Neural cell (in vitro differentiated cells): Measurements from ENCODE around the gene UTS2. TPM values are rescaled to one million over a fixed set of nuclear protein-coding genes. Genes with fewer than 3 reads are reported as not detected.

Experiments
- H2AFZ ChIP-seq: fragments of 200-600, 300-800 bp; sonication (generic), shearing (Covaris generic); 2 replicates; pipeline ENCODE4 v1.6.0; 2014; ENCODE audit warnings: low read depth, mild to moderate bottlenecking, antibody characterized with exemption, low read length, moderate library complexity
- H3F3A ChIP-seq: fragments of 200-600 bp; shearing (Covaris generic); 2 replicates; pipeline ENCODE4 v1.6.1; 2016; ENCODE audit warnings: mild to moderate bottlenecking, moderate library complexity, mixed read lengths, antibody characterized with exemption, low read length; ENCODE audit not compliant: insufficient read depth, poor library complexity, severe bottlenecking
- H3K27ac ChIP-seq: fragments of 200-600, 300-800 bp; sonication (generic), shearing (Covaris generic); 2 replicates; pipeline ENCODE4 v1.5.1; 2014; ENCODE audit warnings: mild to moderate bottlenecking, low read length, moderate library complexity
- H3K27me3 ChIP-seq: fragments of 300-800, 200-600 bp; sonication (generic), shearing (Covaris generic); 2 replicates; pipeline ENCODE4 v1.6.0; 2014; ENCODE audit warnings: mild to moderate bottlenecking, low read depth, low read length, moderate library complexity; ENCODE audit not compliant: insufficient read depth
- H3K36me3 ChIP-seq: fragments of 300-800, 200-600 bp; sonication (generic), shearing (Covaris generic); 2 replicates; pipeline ENCODE4 v1.5.1; 2014; ENCODE audit warnings: mild to moderate bottlenecking, antibody characterized with exemption, low read length, moderate library complexity; ENCODE audit not compliant: insufficient read depth
- H3K4me2 ChIP-seq: fragments of 300-800, 200-600 bp; sonication (generic), shearing (Covaris generic); 2 replicates; pipeline ENCODE4 v1.6.0; 2014; ENCODE audit warnings: mild to moderate bottlenecking, low read length
- H3K4me3 ChIP-seq: fragments of 300-800, 200-600 bp; sonication (generic), shearing (Covaris generic); 2 replicates; pipeline ENCODE4 v1.5.1; 2014; ENCODE audit warnings: mild to moderate bottlenecking, low read length, moderate library complexity
- H3K79me2 ChIP-seq: fragments of 200-600 bp; shearing (Covaris generic); replicated peaks from 2 replicates; pipeline ENCODE4 v1.6.0; 2014; ENCODE audit warnings: mild to moderate bottlenecking, low read length, moderate library complexity; ENCODE audit not compliant: insufficient read depth
- H3K9ac ChIP-seq: fragments of 300-800, 200-600 bp; sonication (generic), shearing (Covaris generic); 2 replicates; pipeline ENCODE4 v1.6.1; 2016; ENCODE audit warnings: mild to moderate bottlenecking, low read length, mixed read lengths
- H3K9me2 ChIP-seq: fragments of 200-600 bp; shearing (Covaris generic); 2 replicates; pipeline ENCODE4 v1.6.1; 2016; ENCODE audit warnings: mild to moderate bottlenecking, low read length, mixed read lengths; ENCODE audit not compliant: insufficient read depth
- H3K9me3 ChIP-seq: fragments of 200-600, 300-800 bp; sonication (generic), shearing (Covaris generic); 2 replicates; pipeline ENCODE4 v1.6.1; 2016; ENCODE audit warnings: mild to moderate bottlenecking, mixed run types, low read length, moderate library complexity, mixed read lengths
- H4K20me1 ChIP-seq: fragments of 200-600 bp; shearing (Covaris generic); 2 replicates; pipeline ENCODE4 v1.6.1; 2016; ENCODE audit warnings: mild to moderate bottlenecking, mixed run types; ENCODE audit not compliant: insufficient read depth
- EP300 ChIP-seq: fragments of 450-650 bp; conservative IDR thresholded peaks from 2 replicates; pipeline ENCODE4 v1.6.1; 2014; ENCODE audit warnings: antibody characterized with exemption, mild to moderate bottlenecking, moderate library complexity; ENCODE audit not compliant: poor library complexity, severe bottlenecking
- EZH2 ChIP-seq: fragments of 200-600, 300-800 bp; shearing (Covaris generic), sonication (generic); IDR thresholded peaks from 2 replicates; pipeline ENCODE4 v1.6.1; 2014; ENCODE audit warnings: antibody characterized with exemption, low read length, borderline replicate concordance, mild to moderate bottlenecking; ENCODE audit not compliant: insufficient read depth, poor library complexity, severe bottlenecking
- MXI1 ChIP-seq: fragments of 450-650 bp; conservative IDR thresholded peaks from 2 replicates; pipeline ENCODE4 v1.6.1; 2014; ENCODE audit warnings: antibody characterized with exemption, mild to moderate bottlenecking; ENCODE audit not compliant: poor library complexity, severe bottlenecking
- POLR2AphosphoS5 ChIP-seq: IDR thresholded peaks from 2 replicates; pipeline ENCODE4 v1.6.1; 2012
- RAD21 ChIP-seq: fragments of 450-650 bp; conservative IDR thresholded peaks from 2 replicates; pipeline ENCODE4 v1.6.1; 2014; ENCODE audit warnings: antibody characterized with exemption, mild to moderate bottlenecking, moderate library complexity
- SMC3 ChIP-seq: fragments of 450-650 bp; conservative IDR thresholded peaks from 2 replicates; pipeline ENCODE4 v1.6.1; 2014; ENCODE audit warnings: antibody characterized with exemption, mild to moderate bottlenecking, moderate library complexity; ENCODE audit not compliant: poor library complexity
- TAF1 ChIP-seq: IDR thresholded peaks from 2 replicates; pipeline ENCODE4 v1.6.1; 2012; ENCODE audit warnings: low read depth
- polyA plus RNA-seq: library from polyadenylated mRNA; depleted of rRNA; stranded (reverse); fragments of >200 nt; gene quantifications from 2 replicates; pipeline ENCODE4 v1.2.3, GENCODE V29; 2014
- TF ChIP-seq, protein P1 (sequence below): IDR thresholded peaks from 2 replicates; pipeline ENCODE4 v1.6.1; 2012; ENCODE audit warnings: borderline replicate concordance
- TF ChIP-seq, protein P2 (sequence below): fragments of 450-650 bp; IDR thresholded peaks from 2 replicates; pipeline ENCODE4 v1.5.1; 2014; ENCODE audit warnings: antibody characterized with exemption, mild to moderate bottlenecking, moderate library complexity; ENCODE audit not compliant: poor library complexity, severe bottlenecking

UTS2 gene
- polyA plus RNA-seq, 1 donor from 2014 or later, result 2.4 TPM

DNA sequence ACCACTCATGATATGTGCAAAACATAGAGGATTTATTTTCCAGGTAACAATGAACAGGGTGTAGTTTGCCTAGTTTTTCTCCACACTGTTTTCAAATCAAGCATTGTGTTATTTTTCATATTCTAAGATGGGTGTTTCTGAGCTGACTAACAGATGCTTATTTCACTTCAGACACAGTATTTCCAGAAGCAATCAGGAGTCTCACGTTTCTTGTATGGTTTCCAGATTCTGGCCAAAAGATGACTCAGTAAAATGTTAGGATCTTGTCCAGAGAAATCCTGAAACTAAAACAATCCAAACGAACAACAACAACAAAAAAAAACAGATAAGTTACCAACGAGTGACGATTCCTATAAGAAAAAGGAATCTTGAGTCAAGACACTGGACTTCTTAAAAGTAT, 5.3 kb downstream of the UTS2 start:
- Histone ChIP-seq H3F3A (no peaks in the 10 kb centered on the region), H2AFZ (no peak overlapping the region), H4K20me1 (no peaks in the 10 kb centered on the region), H3K27me3 (no peaks in the 10 kb centered on the region), H3K4me2 (no peak overlapping the region), H3K79me2 (no peaks in the 10 kb centered on the region), H3K27ac (no peak overlapping the region), H3K9me3 (no peaks in the 10 kb centered on the region), H3K4me3 (no peak overlapping the region), H3K9me2 (no peaks in the 10 kb centered on the region), H3K36me3 (no peaks in the 10 kb centered on the region), H3K9ac (no peak overlapping the region)
- TF ChIP-seq TAF1, result no peak

- Histone ChIP-seq H4K20me1 (no peaks in the 10 kb centered on the region), H3K9me2 (no peaks in the 10 kb centered on the region), H3K27me3 (no peaks in the 10 kb centered on the region), H3K27ac (no peak overlapping the region), H3K4me3 (no peak overlapping the region), H3K9me3 (no peaks in the 10 kb centered on the region), H3K4me2 (no peak overlapping the region), H3K36me3 (no peaks in the 10 kb centered on the region), H2AFZ (no peak overlapping the region), H3F3A (no peaks in the 10 kb centered on the region), H3K9ac (no peak overlapping the region), H3K79me2 (no peaks in the 10 kb centered on the region)
- TF ChIP-seq, protein P1, sequence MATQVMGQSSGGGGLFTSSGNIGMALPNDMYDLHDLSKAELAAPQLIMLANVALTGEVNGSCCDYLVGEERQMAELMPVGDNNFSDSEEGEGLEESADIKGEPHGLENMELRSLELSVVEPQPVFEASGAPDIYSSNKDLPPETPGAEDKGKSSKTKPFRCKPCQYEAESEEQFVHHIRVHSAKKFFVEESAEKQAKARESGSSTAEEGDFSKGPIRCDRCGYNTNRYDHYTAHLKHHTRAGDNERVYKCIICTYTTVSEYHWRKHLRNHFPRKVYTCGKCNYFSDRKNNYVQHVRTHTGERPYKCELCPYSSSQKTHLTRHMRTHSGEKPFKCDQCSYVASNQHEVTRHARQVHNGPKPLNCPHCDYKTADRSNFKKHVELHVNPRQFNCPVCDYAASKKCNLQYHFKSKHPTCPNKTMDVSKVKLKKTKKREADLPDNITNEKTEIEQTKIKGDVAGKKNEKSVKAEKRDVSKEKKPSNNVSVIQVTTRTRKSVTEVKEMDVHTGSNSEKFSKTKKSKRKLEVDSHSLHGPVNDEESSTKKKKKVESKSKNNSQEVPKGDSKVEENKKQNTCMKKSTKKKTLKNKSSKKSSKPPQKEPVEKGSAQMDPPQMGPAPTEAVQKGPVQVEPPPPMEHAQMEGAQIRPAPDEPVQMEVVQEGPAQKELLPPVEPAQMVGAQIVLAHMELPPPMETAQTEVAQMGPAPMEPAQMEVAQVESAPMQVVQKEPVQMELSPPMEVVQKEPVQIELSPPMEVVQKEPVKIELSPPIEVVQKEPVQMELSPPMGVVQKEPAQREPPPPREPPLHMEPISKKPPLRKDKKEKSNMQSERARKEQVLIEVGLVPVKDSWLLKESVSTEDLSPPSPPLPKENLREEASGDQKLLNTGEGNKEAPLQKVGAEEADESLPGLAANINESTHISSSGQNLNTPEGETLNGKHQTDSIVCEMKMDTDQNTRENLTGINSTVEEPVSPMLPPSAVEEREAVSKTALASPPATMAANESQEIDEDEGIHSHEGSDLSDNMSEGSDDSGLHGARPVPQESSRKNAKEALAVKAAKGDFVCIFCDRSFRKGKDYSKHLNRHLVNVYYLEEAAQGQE, result no peak
- TF ChIP-seq RAD21, result no peak
- TF ChIP-seq EZH2, result no peak
- TF ChIP-seq, protein P2, sequence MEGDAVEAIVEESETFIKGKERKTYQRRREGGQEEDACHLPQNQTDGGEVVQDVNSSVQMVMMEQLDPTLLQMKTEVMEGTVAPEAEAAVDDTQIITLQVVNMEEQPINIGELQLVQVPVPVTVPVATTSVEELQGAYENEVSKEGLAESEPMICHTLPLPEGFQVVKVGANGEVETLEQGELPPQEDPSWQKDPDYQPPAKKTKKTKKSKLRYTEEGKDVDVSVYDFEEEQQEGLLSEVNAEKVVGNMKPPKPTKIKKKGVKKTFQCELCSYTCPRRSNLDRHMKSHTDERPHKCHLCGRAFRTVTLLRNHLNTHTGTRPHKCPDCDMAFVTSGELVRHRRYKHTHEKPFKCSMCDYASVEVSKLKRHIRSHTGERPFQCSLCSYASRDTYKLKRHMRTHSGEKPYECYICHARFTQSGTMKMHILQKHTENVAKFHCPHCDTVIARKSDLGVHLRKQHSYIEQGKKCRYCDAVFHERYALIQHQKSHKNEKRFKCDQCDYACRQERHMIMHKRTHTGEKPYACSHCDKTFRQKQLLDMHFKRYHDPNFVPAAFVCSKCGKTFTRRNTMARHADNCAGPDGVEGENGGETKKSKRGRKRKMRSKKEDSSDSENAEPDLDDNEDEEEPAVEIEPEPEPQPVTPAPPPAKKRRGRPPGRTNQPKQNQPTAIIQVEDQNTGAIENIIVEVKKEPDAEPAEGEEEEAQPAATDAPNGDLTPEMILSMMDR, result no peak
- no peak for TF ChIP-seq MXI1
- no peak for TF ChIP-seq TAF1
- no peak for TF ChIP-seq SMC3
- TF ChIP-seq POLR2AphosphoS5, result no peak
- TF ChIP-seq EP300, result no peak
These were observed 6.2 kb downstream of the UTS2 start for GRCh38 chr1:7846656-7847055.

DNA sequence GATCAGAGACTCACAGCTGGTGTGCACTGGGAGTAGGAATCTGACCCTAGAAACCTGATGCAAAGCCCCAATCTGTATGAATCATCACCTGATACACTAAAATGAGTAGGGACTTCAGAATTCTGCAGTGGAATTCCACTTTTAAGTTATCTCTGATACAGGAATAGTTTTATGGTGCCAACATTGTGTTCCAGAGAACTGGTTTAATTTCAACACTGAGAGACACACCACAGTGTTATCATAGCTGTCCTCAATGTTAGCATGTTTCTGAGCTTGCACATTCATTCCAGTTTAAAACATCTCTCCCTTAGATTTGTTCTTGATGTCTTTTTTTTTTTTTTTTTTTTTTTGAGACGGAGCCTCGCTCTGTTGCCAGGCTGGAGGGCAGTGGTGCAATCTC, 7.1 kb downstream of the UTS2 start:
- Histone ChIP-seq H2AFZ (no peak overlapping the region), H3K4me3 (no peak overlapping the region), H3K79me2 (no peaks in the 10 kb centered on the region), H3K27me3 (no peaks in the 10 kb centered on the region), H3K9me2 (no peaks in the 10 kb centered on the region), H3K9ac (no peak overlapping the region), H3F3A (no peaks in the 10 kb centered on the region), H3K9me3 (no peaks in the 10 kb centered on the region), H3K27ac (no peak overlapping the region), H4K20me1 (no peaks in the 10 kb centered on the region), H3K36me3 (no peaks in the 10 kb centered on the region), H3K4me2 (no peak overlapping the region)
- TF ChIP-seq SMC3 (no peak), RAD21 (no peak), TAF1 (no peak), EP300 (no peak), EZH2 (no peak), POLR2AphosphoS5 (no peak), MXI1 (no peak)
- TF ChIP-seq, protein P2, result no peak
- TF ChIP-seq, protein P1, result no peak
